Activated gamma-delta T cell treated with Interleukin-2 at 50 U/mL for 16 hours (primary cell): ENCODE data around the gene GOLGA3.

Experiments used
- DNase-seq: peaks from one replicate; pipeline ENCODE4 v3.0.0-alpha.2; 2020

The GOLGA3 gene

GRCh38 chr12:132719141-132719953 lies 109.3 kb downstream of the GOLGA3 start:
- no peak for DNase-seq
